Liver (tissue), 9 donors: ENCODE data around the gene JAKMIP1. TPM values are rescaled to one million over a fixed set of nuclear protein-coding genes. Genes with fewer than 3 reads are reported as not detected.

ENCODE experiments used
- DNase-seq: peaks from one replicate; pipeline ENCODE4 v3.0.0-alpha.2; 2017; ENCODE audit warnings: low spot score
- H3K27ac ChIP-seq, 2 donors: one replicate each; pipeline ENCODE4 v1.7.0; 2013; ENCODE audit warnings: inconsistent platforms in 2 of 2, low read length in 2 of 2, control low read depth in 1 of 2, low read depth in 1 of 2, mild to moderate bottlenecking in 1 of 2
- H3K27me3 ChIP-seq, 4 donors: one replicate each; pipeline versions ENCODE4 v1.6.1 to v1.7.0; 2013; ENCODE audit warnings: low read length in 3 of 4, inconsistent platforms in 1 of 4, mild to moderate bottlenecking in 1 of 4, moderate library complexity in 1 of 4; ENCODE audit not compliant: control insufficient read depth in 4 of 4, insufficient read depth in 4 of 4
- H3K36me3 ChIP-seq, 4 donors: one replicate each; pipeline versions ENCODE4 v1.6.1 to v1.7.0; 2013; ENCODE audit warnings: low read length in 3 of 4, mild to moderate bottlenecking in 3 of 4, low read depth in 1 of 4, moderate library complexity in 1 of 4; ENCODE audit not compliant: control insufficient read depth in 4 of 4, insufficient read depth in 3 of 4
- H3K4me1 ChIP-seq, 4 donors: one replicate each; pipeline versions ENCODE4 v1.6.1 to v1.7.0; 2013; ENCODE audit warnings: low read length in 3 of 4, mild to moderate bottlenecking in 3 of 4, moderate library complexity in 1 of 4; ENCODE audit not compliant: control insufficient read depth in 4 of 4, insufficient read depth in 4 of 4
- H3K4me3 ChIP-seq, 3 donors: one replicate each; pipeline versions ENCODE4 v1.6.1 to v1.7.0; 2013; ENCODE audit warnings: low read length in 3 of 3, control low read depth in 1 of 3, low read depth in 1 of 3, mild to moderate bottlenecking in 1 of 3
- H3K9ac ChIP-seq, 2 donors: one replicate each; pipeline ENCODE4 v1.7.0; 2013; ENCODE audit warnings: low read length in 2 of 2, mild to moderate bottlenecking in 2 of 2, moderate library complexity in 2 of 2, control low read depth in 1 of 2, low read depth in 1 of 2
- H3K9me3 ChIP-seq, 4 donors: one replicate each; pipeline versions ENCODE4 v1.6.1 to v1.7.0; 2013; ENCODE audit warnings: low read length in 3 of 4; ENCODE audit not compliant: control insufficient read depth in 4 of 4
- ATF3 ChIP-seq: IDR thresholded peaks from 2 replicates; pipeline ENCODE4 v1.6.1; 2016; ENCODE audit warnings: antibody characterized with exemption
- CTCF ChIP-seq: fragments of 150-350 bp; IDR thresholded peaks from 2 replicates; pipeline ENCODE4 v1.5.1; 2017; ENCODE audit warnings: improper control_type of control experiment, low read depth, low read length; ENCODE audit not compliant: missing input control
- EGR1 ChIP-seq, 2 donors: IDR thresholded peaks; 2 replicates each; pipeline ENCODE4 v1.6.1; 2016 to 2018; ENCODE audit warnings: antibody characterized with exemption in 2 of 2, low read depth in 2 of 2
- FOXA1 ChIP-seq: IDR thresholded peaks from 2 replicates; pipeline ENCODE4 v1.6.1; 2016; ENCODE audit warnings: antibody characterized with exemption
- FOXA2 ChIP-seq: IDR thresholded peaks from 2 replicates; pipeline ENCODE4 v1.6.1; 2016; ENCODE audit warnings: antibody characterized with exemption
- GABPA ChIP-seq, 2 donors: IDR thresholded peaks in 1 of 2; conservative IDR thresholded peaks in 1 of 2; 2 replicates each; pipeline ENCODE4 v1.6.1; 2016; ENCODE audit warnings: antibody characterized with exemption in 2 of 2, mild to moderate bottlenecking in 1 of 2, moderate library complexity in 1 of 2
- HNF4A ChIP-seq, 2 donors: conservative IDR thresholded peaks; 2 replicates each; pipeline ENCODE4 v1.6.1; 2016; ENCODE audit warnings: antibody characterized with exemption in 2 of 2, mild to moderate bottlenecking in 2 of 2
- HNF4G ChIP-seq: IDR thresholded peaks from 2 replicates; pipeline ENCODE4 v1.6.1; 2016; ENCODE audit warnings: antibody characterized with exemption
- JUND ChIP-seq, 2 donors: IDR thresholded peaks; 2 replicates each; pipeline ENCODE4 v1.6.1; 2016; ENCODE audit warnings: antibody characterized with exemption in 2 of 2
- NR2F2 ChIP-seq: IDR thresholded peaks from 2 replicates; pipeline ENCODE4 v1.6.1; 2016; ENCODE audit warnings: antibody characterized with exemption
- RAD21 ChIP-seq, 2 donors: IDR thresholded peaks; 2 replicates each; pipeline ENCODE4 v1.6.1; 2016; ENCODE audit warnings: antibody characterized with exemption in 2 of 2, mild to moderate bottlenecking in 2 of 2
- REST ChIP-seq: IDR thresholded peaks from 2 replicates; pipeline ENCODE4 v1.6.1; 2016; ENCODE audit warnings: antibody characterized with exemption, mild to moderate bottlenecking
- RXRA ChIP-seq, 2 donors: IDR thresholded peaks; 2 replicates each; pipeline ENCODE4 v1.6.1; 2017 to 2018; ENCODE audit warnings: antibody characterized with exemption in 2 of 2, mild to moderate bottlenecking in 1 of 2
- SP1 ChIP-seq: IDR thresholded peaks from 2 replicates; pipeline ENCODE4 v1.6.1; 2018; ENCODE audit warnings: antibody characterized with exemption, mild to moderate bottlenecking
- TAF1 ChIP-seq: conservative IDR thresholded peaks from 2 replicates; pipeline ENCODE4 v1.6.1; 2016; ENCODE audit warnings: antibody characterized with exemption, mild to moderate bottlenecking
- ZBTB33 ChIP-seq: IDR thresholded peaks from 2 replicates; pipeline ENCODE4 v1.6.1; 2016; ENCODE audit warnings: antibody characterized with exemption
- WGBS: extraction: QIAGEN DNeasy Blood & Tissue Kit; methylation state at CpG from one replicate; pipeline ENCODE4 v1.1.7; 2013; 5-methylcytosine and 5-hydroxymethylcytosine counted together
- polyA plus RNA-seq, 2 donors: library from polyadenylated mRNA; stranded (reverse) in 1 of 2; unstranded in 1 of 2; fragments of 200-250 nt in 1 of 2; fragments of >200 nt in 1 of 2; fragmentation: Nextera tagmentation in 1 of 2; extraction: Ambion mirVana in 1 of 2; gene quantifications; one replicate each; pipeline versions ENCODE4 v1.2.1 to v1.2.3, GENCODE V29; 2013 to 2015
- total RNA-seq, 2 donors: library from RNA; depleted of rRNA; stranded (reverse); fragments of >200 nt; gene quantifications; one replicate each; pipeline ENCODE4 v1.2.3, GENCODE V29; 2014
- donor health status: healthy.
- donor health status: healthy.
- donor health status: healthy.
- donor health status: healthy.
- donor health status: healthy.

Gene JAKMIP1
- total and polyA plus RNA-seq, 4 donors, result 0.08 to 0.50 TPM; not detected in 2

- 67% methylated on average over 17 of the region's 17 CpGs for WGBS
- no peak overlapping the region for H3K4me3 ChIP-seq
- H3K9ac ChIP-seq, result no peak overlapping the region
- no peaks in the 10 kb centered on the region for H3K4me1 ChIP-seq
- H3K27ac ChIP-seq, result no peak overlapping the region
- H3K9me3 ChIP-seq, result peaks cover 0 to 3% (median 0%) of the 10 kb centered on the region in 4 donors
- TF ChIP-seq EGR1 (IDR thresholded peaks at IDR 0.05; ENCODE audit: low read depth in 2 of 2) (no peak), GABPA (IDR thresholded peaks at IDR 0.05 in 1 of 2, conservative IDR thresholded peaks at IDR 0.05 in 1 of 2) (no peak), RAD21 (IDR thresholded peaks at IDR 0.05) (no peak), ATF3 (no peak), REST (no peak), TAF1 (no peak), CTCF (no peak), ZBTB33 (no peak), JUND (IDR thresholded peaks at IDR 0.05) (no peak), NR2F2 (no peak), HNF4A (conservative IDR thresholded peaks at IDR 0.05) (no peak), SP1 (no peak), FOXA2 (no peak), FOXA1 (no peak), HNF4G (no peak)
- no peak for DNase-seq
- peaks cover 0 to 3% (median under 1%) of the 10 kb centered on the region in 4 donors for H3K27me3 ChIP-seq
- no peaks in the 10 kb centered on the region for H3K36me3 ChIP-seq
Measured at GRCh38 chr4:6235901-6236640, 35.7 kb upstream of the JAKMIP1 start.

GRCh38 chr4:6235012-6235411 is 34.7 kb upstream of the JAKMIP1 start:
- Histone ChIP-seq H3K36me3 (no peaks in the 10 kb centered on the region), H3K4me3 (no peak overlapping the region), H3K9ac (no peak overlapping the region), H3K27ac (no peak overlapping the region), H3K9me3 (peaks cover 0 to 3% (median 0%) of the 10 kb centered on the region in 4 donors), H3K27me3 (peaks cover 0 to 3% (median under 1%) of the 10 kb centered on the region in 4 donors), H3K4me1 (no peaks in the 10 kb centered on the region)
- WGBS, result 73% methylated on average over 7 of the region's 7 CpGs
- no peak for DNase-seq
- TF ChIP-seq ZBTB33, result no peak
- TF ChIP-seq SP1, result no peak
- TF ChIP-seq RAD21 (IDR thresholded peaks at IDR 0.05), result no peak
- TF ChIP-seq CTCF, result no peak
- TF ChIP-seq ATF3, result no peak
- no peak for TF ChIP-seq RXRA (IDR thresholded peaks at IDR 0.05)
- TF ChIP-seq FOXA2, result no peak
- no peak for TF ChIP-seq EGR1 (IDR thresholded peaks at IDR 0.05; ENCODE audit: low read depth in 2 of 2)
- no peak for TF ChIP-seq NR2F2
